CD4-positive, alpha-beta T cell treated with Interleukin-17A for 4 hours (primary cell): Measurements from ENCODE around the gene FRMD1.

Source experiments
- DNase-seq: peaks from one replicate; pipeline ENCODE4 v3.0.0-alpha.2; 2020; ENCODE audit warnings: mixed read lengths

Gene FRMD1

GRCh38 chr6:168022488-168023321, 56.3 kb downstream of the FRMD1 start:
- no peak for DNase-seq

- no peak for DNase-seq
These were observed 57.4 kb downstream of the FRMD1 start for GRCh38 chr6:168021581-168021980.

- DNase-seq: no peak
These were observed 58.8 kb downstream of the FRMD1 start for GRCh38 chr6:168020242-168020641.

GRCh38 chr6:168018664-168019063, 60.3 kb downstream of the FRMD1 start:
- DNase-seq: no peak

GRCh38 chr6:168017629-168018028, 61.4 kb downstream of the FRMD1 start:
- no peak for DNase-seq

GRCh38 chr6:168016721-168017525, 62.1 kb downstream of the FRMD1 start:
- DNase-seq: no peak

GRCh38 chr6:168016176-168016620, 62.8 kb downstream of the FRMD1 start:
- DNase-seq: no peak

- no peak for DNase-seq
These were observed 63.4 kb downstream of the FRMD1 start for GRCh38 chr6:168015482-168016175.

- no peak for DNase-seq
These were observed 64.0 kb downstream of the FRMD1 start for GRCh38 chr6:168015009-168015408.

GRCh38 chr6:168014428-168014827, 64.6 kb downstream of the FRMD1 start:
- DNase-seq: no peak

GRCh38 chr6:168013250-168013915, 65.6 kb downstream of the FRMD1 start:
- no peak for DNase-seq

GRCh38 chr6:168012431-168013249, 66.4 kb downstream of the FRMD1 start:
- DNase-seq: no peak

GRCh38 chr6:168011291-168011690, 67.7 kb downstream of the FRMD1 start:
- no peak for DNase-seq

- no peak for DNase-seq
These were observed 69.7 kb downstream of the FRMD1 start for GRCh38 chr6:168009331-168009730.

GRCh38 chr6:168007592-168008338, 71.2 kb downstream of the FRMD1 start:
- no peak for DNase-seq

GRCh38 chr6:168005796-168006195, 73.2 kb downstream of the FRMD1 start:
- no peak for DNase-seq

- no peak for DNase-seq
These were observed 74.1 kb downstream of the FRMD1 start for GRCh38 chr6:168004945-168005344.

- no peak for DNase-seq
These were observed 75.0 kb downstream of the FRMD1 start for GRCh38 chr6:168004023-168004422.
